Upper lobe of right lung (tissue), 1 donor: ENCODE data around the gene SOX10. TPM values are rescaled to one million over a fixed set of nuclear protein-coding genes. Genes with fewer than 3 reads are reported as not detected.

ENCODE experiments used
- ATAC-seq: fragments of 200-7000 bp; cut with Tn5 transposase; one replicate; pipeline ENCODE4 v1.9.1; 2020; ENCODE audit warnings: mild to moderate bottlenecking, moderate library complexity
- DNase-seq: peaks from one replicate; pipeline ENCODE4 v3.0.0-alpha.2; 2020
- H3K27ac ChIP-seq: fragments of 200-600 bp; one replicate; pipeline ENCODE4 v1.8.0; 2022
- H3K27me3 ChIP-seq: fragments of 200-600 bp; one replicate; pipeline ENCODE4 v1.8.0; 2022; ENCODE audit warnings: mild to moderate bottlenecking
- H3K36me3 ChIP-seq: fragments of 200-600 bp; one replicate; pipeline ENCODE4 v1.8.0; 2022
- H3K4me1 ChIP-seq: fragments of 200-600 bp; one replicate; pipeline ENCODE4 v1.8.0; 2022
- H3K4me3 ChIP-seq: fragments of 200-600 bp; one replicate; pipeline ENCODE4 v1.8.0; 2022; ENCODE audit warnings: mild to moderate bottlenecking
- H3K9me3 ChIP-seq: fragments of 200-600 bp; one replicate; pipeline ENCODE4 v1.8.0; 2022
- CTCF ChIP-seq: fragments of 200-600 bp; IDR thresholded peaks from one replicate; pipeline ENCODE4 v1.8.0; 2022; ENCODE audit warnings: antibody characterized with exemption
- intact Hi-C: fragments of 100-400 bp; cut with DNase I; formaldehyde crosslinking; loops from one replicate; pipeline ENCODE4 v1.11.0; 2022
- total RNA-seq: library from RNA; stranded (reverse); fragmentation: NEBNext Ultra II Directional; extraction: Animal tissue kit (Norgen Biotek cat#: 25700); gene quantifications from one replicate; pipeline ENCODE4 v1.2.1, GENCODE V29; 2021
- donor health status: DM: no; HTN: yes; CAD: no; lungs with severe emphysema.

The SOX10 gene
- total RNA-seq, 1 donor from 2014 or later: not detected

DNA sequence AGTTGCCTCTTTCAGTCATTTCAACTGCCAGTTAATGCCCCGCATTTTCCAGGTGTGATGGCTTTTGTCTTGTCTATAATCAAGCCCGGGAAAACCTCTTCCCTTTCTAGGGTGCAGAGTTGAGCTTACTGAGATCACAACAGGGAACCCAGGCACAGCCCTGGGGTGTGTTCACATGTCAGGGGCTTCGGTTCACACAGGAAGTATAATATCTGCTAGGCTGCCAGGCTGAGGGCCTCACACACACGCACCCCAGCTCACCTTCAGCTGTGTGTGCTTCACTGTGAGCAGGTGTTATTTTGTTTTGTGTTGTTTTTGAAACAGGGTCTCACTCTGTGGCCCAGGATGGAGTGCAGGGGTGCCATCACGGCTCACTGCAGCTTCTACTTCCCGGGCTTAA lies 9.7 kb upstream of the SOX10 start:
- no peak overlapping the region for H3K27ac ChIP-seq
- no peaks in the 10 kb centered on the region for H3K27me3 ChIP-seq
- no peak for DNase-seq
- H3K9me3 ChIP-seq: no peaks in the 10 kb centered on the region
- H3K4me1 ChIP-seq: no peaks in the 10 kb centered on the region
- no peak for TF ChIP-seq CTCF
- no peak overlapping the region for H3K4me3 ChIP-seq
- intact Hi-C loops: no loop called here
- no peaks in the 10 kb centered on the region for H3K36me3 ChIP-seq
- no peak for ATAC-seq

GRCh38 chr22:37991731-37992442 lies 7.5 kb upstream of the SOX10 start:
- no peaks in the 10 kb centered on the region for H3K4me1 ChIP-seq
- no peaks in the 10 kb centered on the region for H3K27me3 ChIP-seq
- H3K36me3 ChIP-seq: no peaks in the 10 kb centered on the region
- H3K9me3 ChIP-seq: no peaks in the 10 kb centered on the region
- no peak for TF ChIP-seq CTCF
- intact Hi-C loops: no loop called here
- H3K27ac ChIP-seq: no peak overlapping the region
- ATAC-seq (no peak), DNase-seq (no peak)
- no peak overlapping the region for H3K4me3 ChIP-seq

DNA sequence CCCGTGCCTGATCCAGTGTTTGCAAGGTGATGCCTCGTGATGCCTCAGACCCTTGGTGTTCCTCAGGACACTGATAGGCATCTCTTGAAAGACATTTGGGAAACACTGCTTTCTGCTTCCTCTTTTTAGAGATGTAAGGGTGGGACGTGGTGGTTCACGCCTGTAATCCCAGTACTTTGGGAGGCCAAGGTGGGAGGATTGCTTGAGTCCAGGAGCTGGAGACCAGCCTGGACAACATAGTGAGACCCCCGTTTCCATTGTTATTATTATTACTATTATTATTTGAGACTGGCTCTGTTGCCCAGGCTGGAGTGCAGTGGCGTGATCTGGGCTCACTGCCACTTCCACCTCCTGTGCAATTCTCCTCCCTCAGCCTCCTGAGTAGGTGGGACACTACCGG lies 6.5 kb upstream of the SOX10 start:
- DNase-seq (no peak), ATAC-seq (no peak)
- no peaks in the 10 kb centered on the region for H3K4me1 ChIP-seq
- H3K27me3 ChIP-seq: no peaks in the 10 kb centered on the region
- TF ChIP-seq CTCF: no peak
- no peak overlapping the region for H3K4me3 ChIP-seq
- H3K36me3 ChIP-seq: no peaks in the 10 kb centered on the region
- intact Hi-C loops: no loop called here
- no peaks in the 10 kb centered on the region for H3K9me3 ChIP-seq
- no peak overlapping the region for H3K27ac ChIP-seq

GRCh38 chr22:37990301-37990700 lies 5.9 kb upstream of the SOX10 start:
- DNase-seq: peak; percentile 65
- Histone ChIP-seq H3K36me3 (no peaks in the 10 kb centered on the region), H3K4me3 (no peak overlapping the region), H3K27ac (no peak overlapping the region), H3K9me3 (no peaks in the 10 kb centered on the region), H3K27me3 (no peaks in the 10 kb centered on the region), H3K4me1 (no peaks in the 10 kb centered on the region)
- ATAC-seq: no peak
- intact Hi-C loops: no loop called here
- no peak for TF ChIP-seq CTCF

DNA sequence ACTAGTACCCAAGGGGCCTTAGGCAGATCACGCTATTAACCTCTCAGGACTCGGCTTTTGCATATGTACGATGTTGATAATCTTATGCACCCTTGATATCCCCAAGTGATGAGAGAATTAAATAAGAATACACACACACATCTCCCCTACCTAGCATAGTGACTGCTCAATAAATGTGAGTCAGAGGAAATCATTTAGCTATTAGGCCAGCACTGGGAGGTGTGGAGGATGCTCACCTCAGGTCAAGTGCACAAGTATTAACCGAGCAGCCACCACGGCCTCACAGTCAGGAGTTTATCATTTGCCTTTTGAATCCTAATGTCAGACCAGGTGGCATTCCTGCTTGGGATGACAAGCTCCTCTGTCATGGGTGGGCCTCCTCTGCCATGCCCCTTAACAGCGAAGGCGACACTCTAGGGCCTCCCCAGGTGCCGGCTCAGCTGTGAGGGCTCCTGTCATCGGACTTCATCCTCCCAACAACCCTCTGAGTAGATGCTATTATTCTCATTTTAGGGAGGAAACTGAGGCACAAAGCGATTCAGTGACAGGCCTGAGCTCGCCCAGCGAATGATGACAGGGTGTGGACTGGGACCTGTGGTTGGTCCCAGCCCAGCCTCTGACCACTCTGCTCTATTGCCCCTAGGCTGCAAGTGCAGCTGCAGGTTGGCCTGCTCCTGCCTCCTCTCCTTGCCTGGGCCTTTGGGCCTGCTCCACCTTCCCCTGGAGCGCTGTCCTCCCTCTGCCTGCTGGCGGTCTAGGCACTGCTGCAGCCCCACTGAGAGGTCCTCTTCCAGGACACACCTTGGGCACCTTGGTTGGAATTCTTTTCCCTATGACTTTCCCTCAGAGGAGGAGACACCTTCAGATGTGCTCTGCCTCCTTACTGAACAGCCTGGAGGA lies 5.0 kb upstream of the SOX10 start:
- ATAC-seq: no peak
- H3K4me1 ChIP-seq: no peaks in the 10 kb centered on the region
- no peak for DNase-seq
- no peaks in the 10 kb centered on the region for H3K36me3 ChIP-seq
- H3K4me3 ChIP-seq: no peak overlapping the region
- no peak overlapping the region for H3K27ac ChIP-seq
- no peaks in the 10 kb centered on the region for H3K27me3 ChIP-seq
- H3K9me3 ChIP-seq: no peaks in the 10 kb centered on the region
- no peak for TF ChIP-seq CTCF
- intact Hi-C loops: no loop called here
